ENCODE results near the gene SLAMF9. TPM values are rescaled to one million over a fixed set of nuclear protein-coding genes. Genes with fewer than 3 reads are reported as not detected.

The SLAMF9 gene
- total RNA-seq, 6 experiments from 2014 or later, result 0.68 to 2.2 (median 1.6) TPM; not detected in 2

DNA sequence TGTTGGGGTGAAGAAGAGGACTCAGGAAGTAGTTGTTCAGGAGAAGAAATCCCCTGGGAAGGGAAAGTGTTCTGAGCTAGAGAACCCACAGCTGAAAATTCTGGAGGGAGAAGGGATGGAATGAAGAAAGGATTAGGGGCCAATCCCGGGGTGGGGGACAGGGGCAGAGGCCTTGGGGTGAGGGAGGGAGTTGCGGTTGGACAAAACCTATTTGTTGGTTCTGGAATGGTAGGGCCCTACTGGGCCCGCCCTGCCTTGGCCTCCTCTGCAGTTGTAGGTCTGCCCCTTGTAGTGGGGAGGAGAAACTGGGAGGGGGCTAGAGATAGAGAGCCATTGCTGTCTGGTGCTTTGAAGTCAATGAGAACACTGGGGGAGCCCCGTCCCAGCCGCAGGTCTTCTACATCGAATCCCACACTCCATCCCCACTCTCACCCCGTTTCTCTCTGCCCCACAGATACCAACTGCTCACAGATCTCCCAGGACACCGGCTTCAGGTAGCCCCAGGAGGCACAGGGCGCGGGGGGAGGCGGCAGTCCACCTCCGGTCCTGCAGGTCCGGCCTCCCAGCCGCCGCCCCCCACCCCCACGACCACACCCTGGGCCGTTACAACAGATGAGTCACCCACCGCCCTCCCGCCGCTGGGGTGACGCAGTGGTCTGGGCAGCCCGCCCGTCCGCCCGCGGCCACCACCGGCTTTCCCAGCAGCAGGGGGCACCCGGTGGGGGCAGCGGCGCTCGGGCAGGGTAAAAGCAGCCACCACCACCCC is 29.8 kb downstream of the SLAMF9 start:
- peaks cover 0 to 26% (median 13%) of the 10 kb centered on the region in 4 donors for H3K4me1 ChIP-seq
- H3K36me3 ChIP-seq, result peaks cover 7 to 15% (median 10%) of the 10 kb centered on the region in 4 donors
- no peaks in the 10 kb centered on the region for H3K9me3 ChIP-seq
- no peaks in the 10 kb centered on the region for H3K27me3 ChIP-seq
- peak; percentile 37 for TF ChIP-seq POLR2A (IDR thresholded peaks at IDR 0.05)
- TF ChIP-seq, protein P1, sequence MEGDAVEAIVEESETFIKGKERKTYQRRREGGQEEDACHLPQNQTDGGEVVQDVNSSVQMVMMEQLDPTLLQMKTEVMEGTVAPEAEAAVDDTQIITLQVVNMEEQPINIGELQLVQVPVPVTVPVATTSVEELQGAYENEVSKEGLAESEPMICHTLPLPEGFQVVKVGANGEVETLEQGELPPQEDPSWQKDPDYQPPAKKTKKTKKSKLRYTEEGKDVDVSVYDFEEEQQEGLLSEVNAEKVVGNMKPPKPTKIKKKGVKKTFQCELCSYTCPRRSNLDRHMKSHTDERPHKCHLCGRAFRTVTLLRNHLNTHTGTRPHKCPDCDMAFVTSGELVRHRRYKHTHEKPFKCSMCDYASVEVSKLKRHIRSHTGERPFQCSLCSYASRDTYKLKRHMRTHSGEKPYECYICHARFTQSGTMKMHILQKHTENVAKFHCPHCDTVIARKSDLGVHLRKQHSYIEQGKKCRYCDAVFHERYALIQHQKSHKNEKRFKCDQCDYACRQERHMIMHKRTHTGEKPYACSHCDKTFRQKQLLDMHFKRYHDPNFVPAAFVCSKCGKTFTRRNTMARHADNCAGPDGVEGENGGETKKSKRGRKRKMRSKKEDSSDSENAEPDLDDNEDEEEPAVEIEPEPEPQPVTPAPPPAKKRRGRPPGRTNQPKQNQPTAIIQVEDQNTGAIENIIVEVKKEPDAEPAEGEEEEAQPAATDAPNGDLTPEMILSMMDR (IDR thresholded peaks at IDR 0.05), result no peak
- peak overlapping the region; percentile 84 to 91 (median 84) for H3K27ac ChIP-seq
- DNase-seq, result peak; percentile 77 to 94 (median 84)
- ATAC-seq, result peak; percentile 25 to 63 (median 42)
- WGBS (ENCODE audit: insufficient coverage, low coverage, low lambda C conversion rate, missing lambda C conversion rate), result 5% methylated on average over 7 of the region's 31 CpGs
- H3K4me3 ChIP-seq, result peak overlapping the region; percentile 67 to 91 (median 85)
- intact Hi-C loops (cut with DNase I), result no loop called here

DNA sequence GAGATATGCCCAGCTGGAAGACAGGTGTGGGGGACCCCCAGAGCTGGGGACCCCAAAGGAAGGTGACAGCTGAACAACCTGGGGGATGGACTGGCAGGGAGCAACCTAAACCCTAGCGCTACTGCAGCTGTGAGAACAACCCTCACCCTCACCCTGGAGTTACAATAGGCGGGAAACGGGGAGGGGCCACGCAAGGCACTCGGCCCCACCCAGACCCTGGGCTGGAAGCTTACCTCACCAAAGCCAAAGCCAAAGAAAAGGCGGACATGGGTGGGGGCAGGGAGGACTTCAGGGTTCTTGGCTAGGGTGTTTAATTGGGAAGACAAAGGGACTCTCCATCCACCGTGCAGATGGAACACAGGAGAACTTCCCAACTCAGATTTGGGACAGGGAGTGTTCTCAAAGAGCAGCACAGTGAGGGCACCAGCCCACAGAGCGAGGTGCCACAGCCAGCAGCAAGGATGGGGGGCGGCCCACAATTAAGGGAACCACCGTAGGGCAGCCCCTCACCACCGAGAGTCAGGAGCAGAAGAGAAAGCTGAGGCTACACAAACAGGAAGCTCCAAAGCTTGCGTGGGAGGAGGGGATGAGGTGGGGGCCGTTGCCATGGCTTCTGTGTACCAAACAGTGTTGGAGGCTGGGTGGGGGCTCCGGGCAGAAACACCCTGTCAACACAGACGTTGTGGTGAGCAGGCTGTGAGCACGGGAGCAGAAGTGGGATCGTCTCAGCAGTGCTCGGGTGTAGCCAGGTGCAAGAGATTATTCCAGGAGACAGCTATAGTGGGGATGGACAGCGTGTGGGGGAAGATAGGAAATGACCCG is 30.6 kb downstream of the SLAMF9 start:
- TF ChIP-seq, protein P1 (IDR thresholded peaks at IDR 0.05), result no peak
- TF ChIP-seq POLR2A (IDR thresholded peaks at IDR 0.05), result peak; percentile 29
- intact Hi-C loops (cut with DNase I), result no loop called here
- WGBS (ENCODE audit: insufficient coverage, low coverage, low lambda C conversion rate, missing lambda C conversion rate), result 5% methylated on average over 18 of the region's 20 CpGs
- DNase-seq (peak; percentile 75 to 84 (median 82)), ATAC-seq (peak; percentile 14 to 50 (median 41))
- H3K4me1 ChIP-seq, result peaks cover 0 to 26% (median 13%) of the 10 kb centered on the region in 4 donors
- peak overlapping the region; percentile 67 to 91 (median 85) for H3K4me3 ChIP-seq
- H3K27me3 ChIP-seq, result no peaks in the 10 kb centered on the region
- peak overlapping the region; percentile 84 to 91 (median 84) for H3K27ac ChIP-seq
- H3K9me3 ChIP-seq, result no peaks in the 10 kb centered on the region
- H3K36me3 ChIP-seq, result peaks cover 12 to 21% (median 18%) of the 10 kb centered on the region in 4 donors

DNA sequence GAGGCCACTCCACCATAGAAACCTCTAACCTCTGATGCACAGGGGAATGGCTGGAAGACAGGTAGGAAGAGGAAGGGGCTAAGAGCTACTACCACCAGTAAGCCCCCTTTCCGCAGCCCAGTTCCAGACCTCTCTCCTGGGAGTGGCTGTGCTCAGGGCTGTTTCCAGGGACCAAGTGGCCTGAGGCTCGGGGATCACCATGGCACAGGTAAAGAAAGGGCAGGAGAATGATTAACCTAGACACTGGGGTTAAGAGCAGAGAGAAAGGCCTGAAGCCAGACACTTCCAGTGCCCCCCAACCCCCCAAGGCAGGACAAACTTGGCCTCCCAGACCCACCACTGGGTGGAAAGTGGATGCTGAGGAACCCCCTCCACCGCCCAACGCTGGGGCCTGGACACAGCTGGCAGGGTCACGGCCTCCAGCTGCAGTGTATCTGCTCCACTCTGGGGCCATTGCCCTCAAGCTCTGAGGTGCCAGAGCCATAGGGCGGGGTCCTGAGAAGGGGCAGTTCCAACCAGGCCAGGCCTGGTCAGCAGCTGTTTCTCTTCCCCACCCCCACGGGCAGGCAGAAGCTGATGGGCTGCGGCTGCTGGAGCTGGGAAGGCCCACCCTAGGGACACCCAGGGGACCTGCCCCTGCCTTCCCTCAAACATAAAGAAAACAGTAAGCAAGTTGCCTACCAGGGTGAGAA is 31.4 kb downstream of the SLAMF9 start:
- no peaks in the 10 kb centered on the region for H3K27me3 ChIP-seq
- WGBS (ENCODE audit: insufficient coverage, low coverage, low lambda C conversion rate, missing lambda C conversion rate), result 10% methylated on average over 3 of the region's 8 CpGs
- peak overlapping the region; percentile 84 to 91 (median 84) for H3K27ac ChIP-seq
- DNase-seq, result peak; percentile 84 to 92 (median 92)
- ATAC-seq, result peak; percentile 40 to 75 (median 68)
- H3K36me3 ChIP-seq, result peaks cover 16 to 20% (median 19%) of the 10 kb centered on the region in 4 donors
- peaks cover 0 to 26% (median 13%) of the 10 kb centered on the region in 4 donors for H3K4me1 ChIP-seq
- H3K4me3 ChIP-seq, result peak overlapping the region; percentile 67 to 91 (median 85)
- no peaks in the 10 kb centered on the region for H3K9me3 ChIP-seq
- TF ChIP-seq, protein P1 (IDR thresholded peaks at IDR 0.05), result no peak
- TF ChIP-seq POLR2A (IDR thresholded peaks at IDR 0.05), result no peak
- intact Hi-C loops (cut with DNase I), result no loop called here

Measured in right lobe of liver (tissue), 6 donors.